ENCODE data around the gene SPTBN2.

SPTBN2 gene

GRCh38 chr11:66743271-66743968, 14.4 kb upstream of the SPTBN2 start:
- no peaks in the 10 kb centered on the region for H3K27me3 ChIP-seq (ENCODE audit: insufficient read depth, low read length, poor library complexity)
- no peak overlapping the region for H3K4me2 ChIP-seq (ENCODE audit: low read length)
- H3K79me1 ChIP-seq (ENCODE audit: low read length) = no peaks in the 10 kb centered on the region
- H4K8ac ChIP-seq (ENCODE audit: low read depth, low read length) = no peak overlapping the region
- H2BK15ac ChIP-seq (replicated peaks; ENCODE audit: low read depth) = no peak overlapping the region
- H3K9ac ChIP-seq (ENCODE audit: low read length) = peak overlapping the region; percentile 9
- DNase-seq = no peak
- no peak overlapping the region for H3K4ac ChIP-seq (ENCODE audit: low read depth, low read length)
- no peak overlapping the region for H4K5ac ChIP-seq (ENCODE audit: low read length)
- H2AK5ac ChIP-seq (ENCODE audit: low read length) = no peak overlapping the region
- H2BK120ac ChIP-seq (ENCODE audit: low read depth, low read length) = no peak overlapping the region
- no peak overlapping the region for H2BK5ac ChIP-seq (ENCODE audit: low read length)
- H3K18ac ChIP-seq (ENCODE audit: low read length) = no peak overlapping the region
- H3K79me2 ChIP-seq (ENCODE audit: control insufficient read depth, insufficient read depth, low read length) = no peaks in the 10 kb centered on the region
- H3K23ac ChIP-seq (ENCODE audit: low read length) = no peak overlapping the region
- peak overlapping the region; percentile 5 for H3K56ac ChIP-seq (ENCODE audit: low read length)
- no peaks in the 10 kb centered on the region for H3K4me1 ChIP-seq (ENCODE audit: control insufficient read depth, low read depth, low read length)
- WGBS (ENCODE audit: extremely low coverage, insufficient coverage, low lambda C conversion rate) = no CpG with 5 or more reads among the region's 16 CpGs
- no peak overlapping the region for H3K4me3 ChIP-seq (ENCODE audit: low read length)
- H3K27ac ChIP-seq (ENCODE audit: low read depth, low read length) = no peak overlapping the region
- H3K36me3 ChIP-seq (ENCODE audit: control insufficient read depth, insufficient read depth, low read length) = no peaks in the 10 kb centered on the region

GRCh38 chr11:66741153-66741552, 12.1 kb upstream of the SPTBN2 start:
- Histone ChIP-seq H2BK5ac (ENCODE audit: low read length) (no peak overlapping the region), H3K4me2 (ENCODE audit: low read length) (no peak overlapping the region), H2AK5ac (ENCODE audit: low read length) (no peak overlapping the region), H3K27ac (ENCODE audit: low read depth, low read length) (no peak overlapping the region), H3K36me3 (ENCODE audit: control insufficient read depth, insufficient read depth, low read length) (no peaks in the 10 kb centered on the region), H3K79me2 (ENCODE audit: control insufficient read depth, insufficient read depth, low read length) (no peaks in the 10 kb centered on the region), H3K23ac (ENCODE audit: low read length) (no peak overlapping the region), H4K5ac (ENCODE audit: low read length) (no peak overlapping the region), H3K18ac (ENCODE audit: low read length) (no peak overlapping the region), H2BK120ac (ENCODE audit: low read depth, low read length) (no peak overlapping the region), H4K8ac (ENCODE audit: low read depth, low read length) (no peak overlapping the region), H3K27me3 (ENCODE audit: insufficient read depth, low read length, poor library complexity) (no peaks in the 10 kb centered on the region), H3K79me1 (ENCODE audit: low read length) (no peaks in the 10 kb centered on the region), H3K4me3 (ENCODE audit: low read length) (no peak overlapping the region), H3K4me1 (ENCODE audit: control insufficient read depth, low read depth, low read length) (no peaks in the 10 kb centered on the region), H3K4ac (ENCODE audit: low read depth, low read length) (no peak overlapping the region), H3K9ac (ENCODE audit: low read length) (no peak overlapping the region), H2BK15ac (replicated peaks; ENCODE audit: low read depth) (no peak overlapping the region), H3K56ac (ENCODE audit: low read length) (no peak overlapping the region)
- no peak for DNase-seq
- no CpG with 5 or more reads among the region's 2 CpGs for WGBS (ENCODE audit: extremely low coverage, insufficient coverage, low lambda C conversion rate)

GRCh38 chr11:66739983-66740382, 11.0 kb upstream of the SPTBN2 start:
- Histone ChIP-seq H4K8ac (ENCODE audit: low read depth, low read length) (no peak overlapping the region), H4K5ac (ENCODE audit: low read length) (no peak overlapping the region), H3K23ac (ENCODE audit: low read length) (no peak overlapping the region), H3K27me3 (ENCODE audit: insufficient read depth, low read length, poor library complexity) (no peaks in the 10 kb centered on the region), H3K79me1 (ENCODE audit: low read length) (no peaks in the 10 kb centered on the region), H3K4ac (ENCODE audit: low read depth, low read length) (no peak overlapping the region), H2BK15ac (replicated peaks; ENCODE audit: low read depth) (no peak overlapping the region), H2AK5ac (ENCODE audit: low read length) (no peak overlapping the region), H3K18ac (ENCODE audit: low read length) (no peak overlapping the region), H3K4me1 (ENCODE audit: control insufficient read depth, low read depth, low read length) (no peaks in the 10 kb centered on the region), H2BK5ac (ENCODE audit: low read length) (no peak overlapping the region), H3K4me2 (ENCODE audit: low read length) (no peak overlapping the region), H3K36me3 (ENCODE audit: control insufficient read depth, insufficient read depth, low read length) (no peaks in the 10 kb centered on the region), H2BK120ac (ENCODE audit: low read depth, low read length) (no peak overlapping the region), H3K9ac (ENCODE audit: low read length) (no peak overlapping the region), H3K27ac (ENCODE audit: low read depth, low read length) (no peak overlapping the region), H3K56ac (ENCODE audit: low read length) (no peak overlapping the region), H3K4me3 (ENCODE audit: low read length) (no peak overlapping the region), H3K79me2 (ENCODE audit: control insufficient read depth, insufficient read depth, low read length) (no peaks in the 10 kb centered on the region)
- DNase-seq = no peak
- WGBS (ENCODE audit: extremely low coverage, insufficient coverage, low lambda C conversion rate) = no CpG with 5 or more reads among the region's 2 CpGs

GRCh38 chr11:66734215-66734614, 5.2 kb upstream of the SPTBN2 start:
- DNase-seq = no peak
- no peak overlapping the region for H4K5ac ChIP-seq (ENCODE audit: low read length)
- no peaks in the 10 kb centered on the region for H3K36me3 ChIP-seq (ENCODE audit: control insufficient read depth, insufficient read depth, low read length)
- no peak overlapping the region for H3K18ac ChIP-seq (ENCODE audit: low read length)
- H2BK15ac ChIP-seq (replicated peaks; ENCODE audit: low read depth) = no peak overlapping the region
- no peak overlapping the region for H3K4me2 ChIP-seq (ENCODE audit: low read length)
- H2BK120ac ChIP-seq (ENCODE audit: low read depth, low read length) = no peak overlapping the region
- H4K8ac ChIP-seq (ENCODE audit: low read depth, low read length) = no peak overlapping the region
- no peak overlapping the region for H3K56ac ChIP-seq (ENCODE audit: low read length)
- H2AK5ac ChIP-seq (ENCODE audit: low read length) = no peak overlapping the region
- H3K79me2 ChIP-seq (ENCODE audit: control insufficient read depth, insufficient read depth, low read length) = no peaks in the 10 kb centered on the region
- no peak overlapping the region for H3K4ac ChIP-seq (ENCODE audit: low read depth, low read length)
- H3K27me3 ChIP-seq (ENCODE audit: insufficient read depth, low read length, poor library complexity) = no peaks in the 10 kb centered on the region
- H3K4me3 ChIP-seq (ENCODE audit: low read length) = no peak overlapping the region
- H2BK5ac ChIP-seq (ENCODE audit: low read length) = no peak overlapping the region
- H3K79me1 ChIP-seq (ENCODE audit: low read length) = no peaks in the 10 kb centered on the region
- H3K9ac ChIP-seq (ENCODE audit: low read length) = no peak overlapping the region
- H3K23ac ChIP-seq (ENCODE audit: low read length) = no peak overlapping the region
- no peaks in the 10 kb centered on the region for H3K4me1 ChIP-seq (ENCODE audit: control insufficient read depth, low read depth, low read length)
- WGBS (ENCODE audit: extremely low coverage, insufficient coverage, low lambda C conversion rate) = no CpG with 5 or more reads among the region's 3 CpGs
- no peak overlapping the region for H3K27ac ChIP-seq (ENCODE audit: low read depth, low read length)

- no peak overlapping the region for H4K5ac ChIP-seq (ENCODE audit: low read length)
- H3K27me3 ChIP-seq (ENCODE audit: insufficient read depth, low read length, poor library complexity) = no peaks in the 10 kb centered on the region
- H2BK5ac ChIP-seq (ENCODE audit: low read length) = no peak overlapping the region
- no peak overlapping the region for H3K4me2 ChIP-seq (ENCODE audit: low read length)
- no peak overlapping the region for H2AK5ac ChIP-seq (ENCODE audit: low read length)
- no peak overlapping the region for H3K4me3 ChIP-seq (ENCODE audit: low read length)
- WGBS (ENCODE audit: extremely low coverage, insufficient coverage, low lambda C conversion rate) = no CpG with 5 or more reads among the region's 4 CpGs
- H3K56ac ChIP-seq (ENCODE audit: low read length) = no peak overlapping the region
- no peak overlapping the region for H3K9ac ChIP-seq (ENCODE audit: low read length)
- no peak overlapping the region for H3K4ac ChIP-seq (ENCODE audit: low read depth, low read length)
- no peak overlapping the region for H3K27ac ChIP-seq (ENCODE audit: low read depth, low read length)
- peaks cover 4% of the 10 kb centered on the region for H3K79me2 ChIP-seq (ENCODE audit: control insufficient read depth, insufficient read depth, low read length)
- no peaks in the 10 kb centered on the region for H3K36me3 ChIP-seq (ENCODE audit: control insufficient read depth, insufficient read depth, low read length)
- no peak overlapping the region for H3K23ac ChIP-seq (ENCODE audit: low read length)
- no peak overlapping the region for H2BK15ac ChIP-seq (replicated peaks; ENCODE audit: low read depth)
- H3K79me1 ChIP-seq (ENCODE audit: low read length) = peaks cover 6% of the 10 kb centered on the region
- no peak overlapping the region for H2BK120ac ChIP-seq (ENCODE audit: low read depth, low read length)
- no peaks in the 10 kb centered on the region for H3K4me1 ChIP-seq (ENCODE audit: control insufficient read depth, low read depth, low read length)
- no peak for DNase-seq
- no peak overlapping the region for H4K8ac ChIP-seq (ENCODE audit: low read depth, low read length)
- H3K18ac ChIP-seq (ENCODE audit: low read length) = no peak overlapping the region
Measured at GRCh38 chr11:66729447-66729846, 431 bp upstream of the SPTBN2 start.
